HEK293T (cell line): ENCODE results near the gene MED22.

Source experiments
- CTCF ChIA-PET: fragments of 350-600 bp; formaldehyde crosslinking; extraction: SDS; loops from one replicate; lab custom pipeline; 2021; ENCODE audit warnings: antibody characterized with exemption, inconsistent platforms; lab: Yijun Ruan, JAX
- POLR2A ChIA-PET: fragments of 350-600 bp; formaldehyde crosslinking; extraction: SDS; loops from one replicate; lab custom pipeline; 2020; ENCODE audit warnings: antibody characterized with exemption, inconsistent platforms; lab: Yijun Ruan, JAX
- DNase-seq: peaks from one replicate; pipeline ENCODE4 v3.0.0; 2012; ENCODE audit warnings: mixed read lengths; ENCODE audit errors: extremely low spot score
- ARNT ChIP-seq: fragments of 450-650 bp; IDR thresholded peaks from 2 replicates; pipeline ENCODE4 v1.6.1; 2017; ENCODE audit warnings: mild to moderate bottlenecking
- BHLHE40 ChIP-seq: fragments of 450-650 bp; IDR thresholded peaks from 2 replicates; pipeline ENCODE4 v1.6.1; 2016; ENCODE audit warnings: mild to moderate bottlenecking, moderate library complexity, borderline replicate concordance
- CTBP1 ChIP-seq: fragments of 450-650 bp; IDR thresholded peaks from 2 replicates; pipeline ENCODE4 v1.6.1; 2016; ENCODE audit warnings: borderline replicate concordance
- ELF4 ChIP-seq: fragments of 450-650 bp; IDR thresholded peaks from 2 replicates; pipeline ENCODE4 v1.6.1; 2017; ENCODE audit warnings: antibody characterized with exemption
- FOXA1 ChIP-seq: fragments of 450-650 bp; IDR thresholded peaks from 2 replicates; pipeline ENCODE4 v1.6.1; 2016; ENCODE audit warnings: mild to moderate bottlenecking
- FOXK2 ChIP-seq: fragments of 450-650 bp; IDR thresholded peaks from 2 replicates; pipeline ENCODE4 v1.6.1; 2016; ENCODE audit warnings: mild to moderate bottlenecking
- FOXM1 ChIP-seq: fragments of 450-650 bp; IDR thresholded peaks from 2 replicates; pipeline ENCODE4 v1.6.1; 2017; ENCODE audit warnings: mild to moderate bottlenecking, borderline replicate concordance
- HDGF ChIP-seq: fragments of 450-650 bp; IDR thresholded peaks from 2 replicates; pipeline ENCODE4 v1.6.1; 2017; ENCODE audit warnings: antibody characterized with exemption, borderline replicate concordance
- L3MBTL2 ChIP-seq: fragments of 450-650 bp; conservative IDR thresholded peaks from 2 replicates; pipeline ENCODE4 v1.6.1; 2016; ENCODE audit warnings: mild to moderate bottlenecking
- LEF1 ChIP-seq: fragments of 450-650 bp; IDR thresholded peaks from 2 replicates; pipeline ENCODE4 v1.6.1; 2017; ENCODE audit warnings: mild to moderate bottlenecking, borderline replicate concordance
- NFRKB ChIP-seq: fragments of 450-650 bp; IDR thresholded peaks from 2 replicates; pipeline ENCODE4 v1.6.1; 2016; ENCODE audit warnings: mild to moderate bottlenecking, moderate library complexity
- SP1 ChIP-seq: fragments of 450-650 bp; IDR thresholded peaks from 2 replicates; pipeline ENCODE4 v1.6.1; 2017
- SUZ12 ChIP-seq: fragments of 450-650 bp; IDR thresholded peaks from 2 replicates; pipeline ENCODE4 v1.6.1; 2016; ENCODE audit warnings: mild to moderate bottlenecking
- TARDBP ChIP-seq: fragments of 450-650 bp; IDR thresholded peaks from 2 replicates; pipeline ENCODE4 v1.6.1; 2016
- ZNF384 ChIP-seq: fragments of 450-650 bp; IDR thresholded peaks from 2 replicates; pipeline ENCODE4 v1.6.1; 2016
- TF ChIP-seq, protein P1 (sequence below): fragments of 450-650 bp; IDR thresholded peaks from 2 replicates; pipeline ENCODE4 v1.6.1; 2016

The MED22 gene

DNA sequence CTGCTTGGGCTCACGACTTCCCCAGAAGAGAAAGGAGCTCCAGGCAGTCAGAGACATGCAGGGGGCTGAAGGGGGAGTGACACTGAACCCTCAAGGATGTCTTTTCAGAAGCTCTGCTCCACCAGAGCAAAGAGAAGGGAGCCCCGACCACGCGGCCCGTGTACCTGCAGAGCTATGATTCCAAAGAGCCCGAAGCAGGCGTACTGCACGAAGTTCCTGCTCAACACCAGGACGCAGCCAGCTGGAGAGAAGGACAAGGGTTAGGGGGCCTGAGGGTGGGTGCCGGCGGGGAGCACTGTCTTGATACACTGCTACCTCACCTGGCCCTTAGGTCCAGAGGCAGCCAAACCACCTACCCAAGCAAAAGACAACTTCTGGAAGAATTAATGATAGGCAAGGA is 18.5 kb upstream of the MED22 start:
- ChIA-PET POLR2A (interaction anchor here (0.7 to 2.3 kb wide), 2 partner anchors 12 to 19 kb away, joined by 3 to 7 read pairs; partner anchors contain the start of genes MED22 and RPL7A), CTCF (no interaction called here)
- TF ChIP-seq ELF4: no peak
- no peak for TF ChIP-seq FOXA1
- TF ChIP-seq L3MBTL2: no peak
- no peak for TF ChIP-seq ARNT
- no peak for TF ChIP-seq SUZ12
- no peak for TF ChIP-seq FOXK2
- TF ChIP-seq FOXM1: no peak
- TF ChIP-seq CTBP1: no peak
- no peak for TF ChIP-seq BHLHE40
- no peak for TF ChIP-seq NFRKB
- TF ChIP-seq SP1: no peak
- TF ChIP-seq, protein P1, sequence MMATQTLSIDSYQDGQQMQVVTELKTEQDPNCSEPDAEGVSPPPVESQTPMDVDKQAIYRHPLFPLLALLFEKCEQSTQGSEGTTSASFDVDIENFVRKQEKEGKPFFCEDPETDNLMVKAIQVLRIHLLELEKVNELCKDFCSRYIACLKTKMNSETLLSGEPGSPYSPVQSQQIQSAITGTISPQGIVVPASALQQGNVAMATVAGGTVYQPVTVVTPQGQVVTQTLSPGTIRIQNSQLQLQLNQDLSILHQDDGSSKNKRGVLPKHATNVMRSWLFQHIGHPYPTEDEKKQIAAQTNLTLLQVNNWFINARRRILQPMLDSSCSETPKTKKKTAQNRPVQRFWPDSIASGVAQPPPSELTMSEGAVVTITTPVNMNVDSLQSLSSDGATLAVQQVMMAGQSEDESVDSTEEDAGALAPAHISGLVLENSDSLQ: no peak
- no peak for TF ChIP-seq HDGF
- TF ChIP-seq ZNF384: no peak
- TF ChIP-seq TARDBP: no peak
- TF ChIP-seq LEF1: no peak
- no peak for DNase-seq

DNA sequence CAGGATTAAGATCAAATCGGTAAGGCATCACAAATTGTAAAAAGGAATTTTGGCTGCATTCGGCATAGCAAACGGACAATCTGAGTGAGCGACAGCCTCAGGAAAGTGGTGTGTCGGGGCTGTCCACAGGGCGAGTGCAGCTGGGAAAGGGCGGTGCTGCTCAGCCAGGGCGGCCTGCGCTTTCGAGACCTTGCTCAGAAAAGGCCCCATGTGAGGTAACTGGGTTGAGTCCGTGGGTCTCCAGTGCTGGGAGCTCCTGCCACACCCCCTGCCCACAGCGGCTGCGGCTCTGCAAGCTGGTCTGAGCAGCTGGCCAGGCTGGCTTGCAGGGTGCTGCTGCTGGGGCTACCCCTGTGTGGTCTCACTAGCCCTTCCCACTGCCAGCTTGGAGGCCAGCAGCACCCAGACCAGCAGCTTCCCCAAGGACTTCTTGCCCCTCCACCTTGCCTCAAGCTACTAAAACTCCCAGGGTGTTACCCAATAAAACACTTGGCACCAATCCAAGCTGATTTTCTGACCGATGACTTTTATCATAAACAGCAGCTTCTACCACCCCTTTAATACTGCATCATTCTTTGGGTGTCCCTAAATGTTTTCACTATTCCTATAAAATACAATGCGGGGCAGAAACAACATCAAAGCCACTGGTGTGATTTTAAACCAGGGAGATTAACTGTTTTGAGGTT is 14.6 kb upstream of the MED22 start:
- TF ChIP-seq ELF4 (no peak), BHLHE40 (no peak), FOXK2 (no peak), SP1 (no peak), HDGF (no peak), NFRKB (no peak), SUZ12 (no peak), ARNT (no peak), TARDBP (no peak), ZNF384 (no peak), FOXM1 (no peak), FOXA1 (no peak), CTBP1 (no peak), LEF1 (no peak), L3MBTL2 (no peak)
- TF ChIP-seq, protein P1: no peak
- ChIA-PET CTCF (no interaction called here), POLR2A (interaction anchor here (1.5 to 1.9 kb wide), 2 partner anchors 13 to 15 kb away, joined by 4 read pairs; partner anchors contain the start of genes MED22 and RPL7A)
- DNase-seq: no peak

DNA sequence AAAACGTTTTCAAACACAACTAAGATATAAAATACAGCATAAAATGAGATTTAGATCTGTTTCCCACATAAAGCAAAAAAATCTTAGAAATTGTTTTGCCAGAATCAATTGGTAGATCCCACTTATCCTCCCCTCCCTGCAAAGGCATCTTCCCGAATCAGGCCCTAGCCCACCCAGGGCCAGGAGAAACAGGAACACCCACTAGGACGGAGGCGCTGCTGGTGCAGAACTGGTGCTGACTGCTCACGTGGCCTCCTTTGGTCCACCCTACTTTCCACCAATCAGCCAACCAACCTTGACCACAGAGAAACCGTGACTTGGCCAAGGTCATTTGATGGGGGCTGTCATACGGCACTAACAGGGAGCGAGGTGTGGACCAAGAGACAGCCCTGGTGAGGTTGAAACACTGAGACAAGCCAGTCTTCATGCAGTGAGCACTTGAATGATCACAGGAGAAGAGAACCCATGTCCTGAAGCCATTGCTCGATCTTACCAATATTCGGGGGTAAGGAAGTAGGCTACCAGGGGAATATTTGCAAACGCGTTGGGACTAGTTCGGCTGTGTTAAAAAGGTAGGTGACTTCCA is 13.7 kb upstream of the MED22 start:
- POLR2A ChIA-PET: no interaction called here
- no peak for TF ChIP-seq ELF4
- no peak for TF ChIP-seq CTBP1
- TF ChIP-seq FOXM1: no peak
- TF ChIP-seq, protein P1: no peak
- no peak for TF ChIP-seq TARDBP
- TF ChIP-seq SP1: no peak
- no peak for TF ChIP-seq L3MBTL2
- no peak for TF ChIP-seq FOXA1
- TF ChIP-seq FOXK2: no peak
- TF ChIP-seq ARNT: no peak
- no peak for TF ChIP-seq SUZ12
- no peak for TF ChIP-seq LEF1
- TF ChIP-seq NFRKB: no peak
- CTCF ChIA-PET: no interaction called here
- DNase-seq: no peak

DNA sequence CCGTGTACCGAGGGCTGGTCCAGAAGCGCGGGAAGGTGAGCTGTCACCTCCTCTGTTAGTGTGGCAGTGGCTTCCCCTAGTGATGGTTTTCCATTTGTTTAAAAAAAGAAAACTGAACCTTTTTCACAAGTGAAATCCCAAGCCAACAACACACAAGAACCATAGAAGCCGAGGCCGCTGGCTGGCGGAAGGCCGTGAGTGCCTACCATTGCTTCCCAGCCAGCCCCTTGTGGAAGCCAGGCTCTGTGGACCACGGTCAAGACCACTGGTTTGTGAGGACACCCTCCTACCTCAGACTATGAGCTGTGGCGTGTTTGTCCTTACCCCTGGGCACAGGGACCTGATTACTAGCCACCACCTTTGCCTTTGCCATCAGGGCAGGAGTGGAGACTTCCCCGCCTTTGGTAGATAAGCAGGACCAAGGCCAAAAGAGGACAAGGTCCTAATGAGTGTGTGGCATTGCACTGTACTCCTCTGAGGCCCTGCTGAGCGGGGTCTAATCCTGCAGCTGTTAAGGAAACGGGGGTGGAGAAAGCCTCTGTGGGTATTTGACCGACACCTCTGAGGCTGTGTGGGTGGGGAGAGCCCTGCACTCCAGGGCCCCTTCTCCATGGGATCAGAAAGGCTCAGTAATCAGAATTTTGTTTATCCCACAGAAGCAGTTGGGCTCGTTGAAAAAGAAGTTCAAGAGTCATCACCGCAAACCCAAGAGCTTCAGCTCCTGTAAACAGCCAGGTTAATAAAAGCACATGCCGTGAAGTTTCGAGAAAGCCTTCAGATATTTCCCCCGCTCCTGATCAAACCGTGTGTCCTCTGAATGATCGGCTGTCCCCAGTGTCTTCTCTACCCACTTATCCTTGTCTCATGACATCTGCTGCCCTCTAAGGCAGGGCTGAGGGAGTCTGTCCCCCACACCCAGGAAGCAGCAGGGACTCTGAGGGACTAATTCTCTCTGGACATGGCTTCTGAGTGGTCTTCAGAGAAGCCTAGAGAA is 12.8 kb upstream of the MED22 start:
- no peak for DNase-seq
- TF ChIP-seq BHLHE40 (no peak), CTBP1 (no peak), TARDBP (no peak), ZNF384 (no peak), ARNT (no peak), SP1 (no peak), L3MBTL2 (no peak), FOXA1 (no peak)
- POLR2A ChIA-PET: interaction anchor here (0.8 to 1.8 kb wide), 3 partner anchors 9 to 14 kb away, joined by 3 to 7 read pairs (median 4); partner anchors contain the start of genes MED22 and RPL7A
- CTCF ChIA-PET: no interaction called here
